ENCODE data around the gene LVRN. TPM values are rescaled to one million over a fixed set of nuclear protein-coding genes. Genes with fewer than 3 reads are reported as not detected.

The LVRN gene
- total RNA-seq, 4 donors from 2014 or later = 1.7 TPM; not detected in 3

GRCh38 chr5:116045821-116046220 is 83.5 kb downstream of the LVRN start:
- no peak for TF ChIP-seq POLR2A (IDR thresholded peaks at IDR 0.05)
- no peak for TF ChIP-seq CTCF (IDR thresholded peaks at IDR 0.05)
- intact Hi-C loops (cut with DNase I; ENCODE audit: low total_unique reads) = no loop called here

GRCh38 chr5:116046261-116046660 is 84.0 kb downstream of the LVRN start:
- DNase-seq = no peak
- Histone ChIP-seq H3K36me3 (no peaks in the 10 kb centered on the region), H3K9me3 (no peaks in the 10 kb centered on the region), H3K4me3 (no peak overlapping the region), H3K27ac (no peak overlapping the region), H3K4me1 (no peaks in the 10 kb centered on the region), H3K27me3 (no peaks in the 10 kb centered on the region)
- TF ChIP-seq CTCF (IDR thresholded peaks at IDR 0.05) (no peak), POLR2A (IDR thresholded peaks at IDR 0.05) (no peak)
- intact Hi-C loops (cut with DNase I; ENCODE audit: low total_unique reads) = no loop called here

More at GRCh38 chr5:116045821-116046220, 83.5 kb downstream of the LVRN start:
- DNase-seq = no peak
- H3K27ac ChIP-seq = no peak overlapping the region
- H3K4me3 ChIP-seq = no peak overlapping the region
- no peaks in the 10 kb centered on the region for H3K27me3 ChIP-seq
- no peaks in the 10 kb centered on the region for H3K9me3 ChIP-seq
- H3K4me1 ChIP-seq = no peaks in the 10 kb centered on the region
- no peaks in the 10 kb centered on the region for H3K36me3 ChIP-seq

- H3K9me3 ChIP-seq = no peaks in the 10 kb centered on the region
- no peaks in the 10 kb centered on the region for H3K36me3 ChIP-seq
- no peaks in the 10 kb centered on the region for H3K27me3 ChIP-seq
- no peaks in the 10 kb centered on the region for H3K4me1 ChIP-seq
- intact Hi-C loops (cut with DNase I; ENCODE audit: low total_unique reads) = no loop called here
- H3K27ac ChIP-seq = no peak overlapping the region
- TF ChIP-seq CTCF (IDR thresholded peaks at IDR 0.05) (no peak), POLR2A (IDR thresholded peaks at IDR 0.05) (no peak)
- DNase-seq = no peak
- H3K4me3 ChIP-seq = no peak overlapping the region
Measured at GRCh38 chr5:116046823-116047222, 84.5 kb downstream of the LVRN start.

GRCh38 chr5:116058346-116058936 is 96.2 kb downstream of the LVRN start:
- H3K4me1 ChIP-seq = no peaks in the 10 kb centered on the region
- H3K4me3 ChIP-seq = no peak overlapping the region
- TF ChIP-seq CTCF (IDR thresholded peaks at IDR 0.05) (no peak), POLR2A (IDR thresholded peaks at IDR 0.05) (no peak)
- H3K27ac ChIP-seq = no peak overlapping the region
- intact Hi-C loops (cut with DNase I; ENCODE audit: low total_unique reads) = no loop called here
- no peaks in the 10 kb centered on the region for H3K9me3 ChIP-seq
- no peaks in the 10 kb centered on the region for H3K36me3 ChIP-seq
- no peak for DNase-seq
- H3K27me3 ChIP-seq = no peaks in the 10 kb centered on the region

- no peaks in the 10 kb centered on the region for H3K9me3 ChIP-seq
- intact Hi-C loops (cut with DNase I; ENCODE audit: low total_unique reads) = no loop called here
Measured at GRCh38 chr5:116062352-116062751, 100.1 kb downstream of the LVRN start.

More at GRCh38 chr5:116062352-116062751, 100.1 kb downstream of the LVRN start:
- H3K4me3 ChIP-seq = no peak overlapping the region
- DNase-seq = no peak
- TF ChIP-seq CTCF (IDR thresholded peaks at IDR 0.05) (no peak), POLR2A (IDR thresholded peaks at IDR 0.05) (no peak)
- H3K27me3 ChIP-seq = no peaks in the 10 kb centered on the region
- H3K4me1 ChIP-seq = no peaks in the 10 kb centered on the region
- H3K27ac ChIP-seq = no peak overlapping the region
- no peaks in the 10 kb centered on the region for H3K36me3 ChIP-seq
